ENCODE data around the gene ATP8B3. TPM values are rescaled to one million over a fixed set of nuclear protein-coding genes. Genes with fewer than 3 reads are reported as not detected.

ATP8B3 gene
- total RNA-seq, 1 experiment from 2014 or later: 12.4 TPM

- DNase-seq (ENCODE audit: low spot score): no peak
These were observed 54.4 kb downstream of the ATP8B3 start for GRCh38 chr19:1757468-1758230.

GRCh38 chr19:1756705-1757465, 55.2 kb downstream of the ATP8B3 start:
- no peak for DNase-seq (ENCODE audit: low spot score)

DNA sequence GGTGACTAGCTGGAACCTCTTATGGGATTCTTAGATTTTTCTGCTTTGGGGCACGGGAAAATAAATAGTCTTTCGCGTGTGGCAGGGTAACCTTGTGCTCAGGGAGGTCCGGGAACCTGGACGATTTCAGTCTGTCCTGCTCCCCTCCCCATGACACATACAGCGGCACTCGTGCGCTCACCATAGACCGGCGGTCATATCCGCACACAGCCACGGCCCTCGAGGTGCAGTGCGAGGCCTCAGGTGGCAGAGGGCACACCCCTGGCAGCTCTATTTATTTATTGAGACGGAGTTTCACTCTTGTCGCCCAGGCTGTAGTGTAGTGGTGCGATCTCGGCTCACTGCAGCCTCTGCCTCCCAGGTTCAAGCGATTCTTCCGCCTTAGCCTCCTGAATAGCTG, 55.8 kb downstream of the ATP8B3 start:
- no peak for DNase-seq (ENCODE audit: low spot score)

DNA sequence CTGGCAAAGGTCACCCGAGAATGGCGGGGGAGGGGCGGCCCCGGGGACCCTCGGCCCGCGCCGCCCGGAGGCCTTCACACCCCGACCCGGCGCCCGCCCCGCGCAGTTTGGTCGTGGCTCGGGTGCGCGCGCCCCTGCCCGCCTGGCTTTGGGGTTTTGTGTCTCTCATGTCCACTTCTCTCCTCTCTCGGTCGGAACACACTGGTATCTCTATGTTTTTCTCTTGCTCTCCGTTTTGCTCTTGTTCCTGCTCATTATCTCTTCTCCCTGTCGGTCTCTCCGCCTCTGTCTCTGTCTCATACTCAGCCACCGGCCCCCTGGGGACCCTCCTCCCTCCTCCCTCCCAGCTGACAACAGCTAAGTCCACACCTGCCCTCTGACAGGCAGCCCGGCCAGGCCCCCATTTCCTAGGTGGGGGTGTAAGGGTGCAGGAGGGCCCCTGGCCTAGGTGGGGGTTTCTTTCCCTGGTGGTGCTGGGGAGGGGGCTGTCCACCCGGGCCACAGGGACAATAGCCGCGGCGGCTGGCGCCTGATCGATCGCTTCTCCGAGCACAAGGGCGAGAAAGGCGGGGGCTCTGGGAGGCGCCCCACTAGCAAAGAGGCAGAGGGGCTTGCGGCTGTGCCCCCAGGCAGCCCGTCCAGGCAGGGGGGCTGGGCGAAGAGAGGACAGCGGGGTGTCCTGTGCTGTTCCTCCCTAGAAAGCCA, 56.5 kb downstream of the ATP8B3 start:
- DNase-seq (ENCODE audit: low spot score): no peak

DNA sequence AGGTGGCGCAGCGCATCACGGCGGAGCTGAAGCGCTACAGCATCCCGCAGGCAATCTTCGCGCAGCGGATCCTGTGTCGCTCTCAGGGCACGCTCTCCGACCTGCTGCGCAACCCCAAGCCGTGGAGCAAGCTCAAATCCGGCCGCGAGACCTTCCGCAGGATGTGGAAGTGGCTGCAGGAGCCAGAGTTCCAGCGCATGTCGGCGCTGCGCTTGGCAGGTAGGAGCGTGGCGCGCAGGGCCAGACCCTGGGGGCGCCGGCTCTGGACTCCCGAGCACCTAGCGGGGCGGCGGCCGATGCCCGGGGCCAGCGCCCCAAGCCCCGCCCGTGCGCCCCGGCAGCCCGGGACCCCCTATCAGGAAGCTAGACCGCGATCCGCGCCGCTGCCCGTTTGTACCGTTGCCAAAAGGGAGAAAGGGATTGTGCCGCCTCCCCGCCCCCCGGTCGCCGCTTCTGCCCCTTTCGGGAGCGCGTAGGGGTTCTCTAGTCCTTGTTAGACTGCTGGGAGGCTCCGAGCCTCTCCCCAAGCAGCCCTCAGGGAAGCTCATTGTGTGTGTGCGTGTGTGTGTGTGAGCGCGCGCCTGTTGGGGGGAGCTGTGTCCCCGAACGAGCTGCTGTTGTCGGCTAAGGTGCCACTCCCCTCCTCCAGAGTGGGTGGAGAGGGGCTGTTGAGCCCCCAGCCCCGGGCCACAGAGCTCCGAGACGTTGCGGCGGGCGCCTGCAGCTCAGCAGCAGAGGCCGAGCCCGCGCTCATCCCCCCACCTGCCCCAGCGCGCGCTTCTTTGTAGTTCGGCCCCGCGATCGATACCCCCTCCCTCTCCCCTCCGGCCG, 57.2 kb downstream of the ATP8B3 start:
- no peak for DNase-seq (ENCODE audit: low spot score)

- DNase-seq (ENCODE audit: low spot score): no peak
These were observed 57.9 kb downstream of the ATP8B3 start for GRCh38 chr19:1754018-1754635.

- DNase-seq (ENCODE audit: low spot score): no peak
These were observed 59.0 kb downstream of the ATP8B3 start, which contains the start of gene ONECUT3 for GRCh38 chr19:1752757-1753728. TSS of gene ONECUT3 (plus strand) at chr19:1753506. CDS start at chr19:1753663, 157 bp downstream.

DNA sequence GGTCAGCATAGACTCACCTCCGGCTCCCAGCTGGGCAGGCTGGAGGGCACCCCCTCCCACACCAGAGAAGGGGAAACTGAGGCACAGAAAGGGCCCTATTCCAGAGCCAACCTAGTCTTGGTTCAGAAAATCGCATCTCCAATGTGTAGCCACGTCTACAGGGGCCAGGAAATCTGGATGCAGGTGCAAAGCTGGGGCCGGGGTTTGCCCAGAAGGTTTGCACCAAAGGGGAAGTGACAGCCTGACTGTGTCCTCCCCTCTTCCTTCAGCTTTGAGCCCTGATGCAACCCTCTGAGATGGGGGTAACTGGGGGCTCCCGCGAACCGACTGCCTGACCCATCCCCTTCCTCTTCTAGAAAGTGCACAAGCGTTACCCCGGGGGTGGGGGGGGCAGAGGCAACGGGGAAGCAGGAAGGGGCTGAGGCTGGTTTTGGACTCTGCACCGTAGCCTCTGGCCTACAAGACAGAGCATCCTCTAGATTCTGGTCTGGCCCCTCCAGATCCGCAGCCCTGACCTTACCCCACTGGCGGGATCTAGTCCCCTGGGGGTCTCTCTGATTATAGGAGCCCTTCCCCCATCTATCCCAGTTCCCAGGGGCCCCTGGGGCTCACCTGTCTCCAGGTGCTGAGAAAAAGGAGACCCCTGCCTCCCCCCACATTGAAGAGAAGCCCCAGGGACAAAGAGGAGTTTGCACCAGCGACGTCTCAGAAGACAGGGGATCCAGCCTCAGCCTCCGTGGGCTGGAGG, 59.9 kb downstream of the ATP8B3 start:
- no peak for DNase-seq (ENCODE audit: low spot score)

DNA sequence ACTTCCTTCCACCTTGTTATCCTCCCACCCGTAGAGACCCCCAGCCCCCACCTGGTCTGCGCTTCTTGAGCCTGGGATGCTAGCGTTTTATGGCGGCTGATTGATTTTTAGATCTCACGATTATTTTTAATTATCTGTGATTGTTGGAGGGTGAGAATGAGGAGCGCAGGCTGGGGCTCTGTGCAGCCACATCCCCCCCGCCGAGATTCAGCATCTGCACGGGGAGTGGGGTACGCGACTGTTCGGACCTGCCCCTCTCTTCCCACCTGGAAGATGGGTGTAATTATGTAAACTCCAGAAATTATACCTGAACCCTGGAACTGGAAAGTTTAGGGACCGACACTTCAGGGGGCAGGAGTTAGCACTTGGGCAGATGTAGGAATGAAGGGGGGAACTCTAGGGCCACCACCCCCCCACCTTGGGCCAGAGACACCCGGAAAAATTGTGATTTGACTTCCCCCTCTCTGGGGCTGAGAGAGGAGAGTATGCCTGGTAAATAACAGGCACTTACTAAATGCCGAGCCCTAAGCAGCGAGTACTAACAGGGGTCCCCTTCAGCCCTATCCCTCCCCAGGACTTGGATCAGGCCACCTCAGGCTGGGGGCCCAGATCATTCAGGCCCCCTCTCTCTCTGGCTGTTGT, 60.6 kb downstream of the ATP8B3 start:
- DNase-seq (ENCODE audit: low spot score): no peak

GRCh38 chr19:1750343-1751021, 61.6 kb downstream of the ATP8B3 start:
- no peak for DNase-seq (ENCODE audit: low spot score)

GRCh38 chr19:1749373-1750342, 62.4 kb downstream of the ATP8B3 start:
- no peak for DNase-seq (ENCODE audit: low spot score)

DNA sequence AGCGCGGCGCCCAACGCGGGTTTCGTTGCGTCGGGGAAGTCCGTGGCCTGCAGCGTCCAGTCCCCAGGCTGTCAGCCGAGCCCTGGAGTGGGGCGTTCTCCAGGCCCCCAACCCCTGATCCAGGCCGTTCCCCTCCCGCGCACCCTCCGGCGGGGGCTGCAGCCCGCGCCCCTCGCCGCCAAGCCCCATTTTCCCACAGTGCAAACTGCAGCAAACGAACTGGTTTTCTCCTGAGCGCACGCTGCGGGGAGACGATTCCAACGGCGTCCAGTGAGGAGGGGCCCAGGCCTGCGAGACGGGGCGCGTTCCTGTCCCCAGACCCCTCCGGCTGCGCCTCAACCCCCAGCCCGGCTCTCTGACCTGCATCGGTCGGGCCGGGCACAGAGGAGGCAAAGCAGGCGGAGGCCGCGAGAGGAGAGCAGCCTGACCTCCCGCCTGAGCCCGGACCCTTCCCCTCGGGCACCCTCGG, 63.2 kb downstream of the ATP8B3 start:
- DNase-seq (ENCODE audit: low spot score): no peak

DNA sequence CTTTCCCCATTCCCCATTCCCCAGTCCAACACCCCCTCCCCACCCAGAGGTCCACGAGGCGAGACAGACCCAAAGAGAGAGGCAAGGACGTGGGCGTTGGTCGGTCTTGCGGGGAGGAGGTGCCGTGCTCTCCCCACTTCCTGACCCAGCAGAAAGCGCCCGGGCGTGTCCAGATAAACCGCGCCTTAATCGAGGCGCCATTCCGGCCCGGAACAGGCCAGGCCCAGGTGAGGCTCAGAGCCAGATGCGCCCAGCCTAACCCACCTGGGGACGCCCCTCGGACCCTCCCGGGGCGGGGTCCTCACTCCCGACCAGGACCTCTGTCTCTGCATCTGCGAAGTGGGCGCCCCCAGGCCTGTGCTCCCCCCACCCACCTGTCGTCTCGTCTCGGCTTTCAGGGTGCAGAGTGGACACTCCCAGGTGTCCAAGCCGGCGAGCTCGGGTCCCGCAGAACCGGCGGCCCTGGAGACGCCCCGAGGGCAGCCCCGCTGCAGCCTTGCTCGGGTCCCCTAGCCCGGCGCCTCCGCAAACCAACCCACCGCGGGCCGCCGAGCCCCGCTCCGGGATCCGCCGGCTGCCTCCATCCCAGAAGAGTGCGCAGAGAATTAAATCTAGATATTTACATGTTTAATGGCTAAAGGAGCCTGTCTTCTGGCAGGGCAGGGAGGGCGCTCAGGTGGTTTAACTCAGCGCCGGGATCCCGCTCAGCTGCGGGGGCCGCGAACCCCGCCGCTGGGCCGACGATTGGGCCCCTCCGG, 63.8 kb downstream of the ATP8B3 start:
- no peak for DNase-seq (ENCODE audit: low spot score)

GRCh38 chr19:1747285-1748114, 64.6 kb downstream of the ATP8B3 start:
- DNase-seq (ENCODE audit: low spot score): peak; percentile 100
